Epidermal melanocyte (primary cell): ENCODE results near the gene TEX53.

Source experiments
- DNase-seq: peaks from one replicate; pipeline ENCODE4 v3.0.0; 2011; ENCODE audit warnings: low spot score; ENCODE audit not compliant: insufficient read length

Gene TEX53

GRCh38 chr9:114680259-114681001 is 22.8 kb upstream of the TEX53 start:
- no peak for DNase-seq

GRCh38 chr9:114678795-114679194 is 21.2 kb upstream of the TEX53 start:
- DNase-seq = no peak

GRCh38 chr9:114678130-114678529 is 20.5 kb upstream of the TEX53 start:
- no peak for DNase-seq

- DNase-seq = peak; percentile 54
Measured at GRCh38 chr9:114677418-114677817, 19.8 kb upstream of the TEX53 start.

GRCh38 chr9:114676901-114677300 is 19.3 kb upstream of the TEX53 start:
- DNase-seq = no peak

- DNase-seq = no peak
Measured at GRCh38 chr9:114674798-114675540, 17.4 kb upstream of the TEX53 start.

GRCh38 chr9:114674076-114674797 is 16.6 kb upstream of the TEX53 start:
- no peak for DNase-seq

- no peak for DNase-seq
Measured at GRCh38 chr9:114671605-114672004, 14.0 kb upstream of the TEX53 start.

GRCh38 chr9:114669961-114670360 is 12.4 kb upstream of the TEX53 start:
- no peak for DNase-seq

GRCh38 chr9:114668146-114668545 is 10.5 kb upstream of the TEX53 start:
- no peak for DNase-seq

GRCh38 chr9:114666851-114667250 is 9.2 kb upstream of the TEX53 start:
- DNase-seq = no peak

- DNase-seq = no peak
Measured at GRCh38 chr9:114666401-114666800, 8.8 kb upstream of the TEX53 start.

GRCh38 chr9:114664181-114664580 is 6.6 kb upstream of the TEX53 start:
- no peak for DNase-seq

- peak; percentile 78 for DNase-seq
Measured at GRCh38 chr9:114662081-114662989, 4.7 kb upstream of the TEX53 start.

- no peak for DNase-seq
Measured at GRCh38 chr9:114656301-114656700, 1.3 kb downstream of the TEX53 start.

- no peak for DNase-seq
Measured at GRCh38 chr9:114655689-114656088, 1.9 kb downstream of the TEX53 start.

GRCh38 chr9:114653556-114654159 is 3.9 kb downstream of the TEX53 start:
- peak; percentile 74 for DNase-seq

GRCh38 chr9:114652776-114653555 is 4.6 kb downstream of the TEX53 start:
- no peak for DNase-seq

- DNase-seq = no peak
Measured at GRCh38 chr9:114643896-114644295, 13.7 kb downstream of the TEX53 start.

- DNase-seq = no peak
Measured at GRCh38 chr9:114643001-114643400, 14.6 kb downstream of the TEX53 start.
